Vagina (tissue), 2 donors: ENCODE results near the gene TLCD5. TPM values are rescaled to one million over a fixed set of nuclear protein-coding genes. Genes with fewer than 3 reads are reported as not detected.

Experiments
- DNase-seq, 2 donors: peaks; one replicate each; pipeline ENCODE4 v3.0.0-alpha.2; 2017; ENCODE audit errors: extremely low spot score in 2 of 2
- H3K27ac ChIP-seq: fragments of 200-600 bp; sonication (generic); one replicate; pipeline ENCODE4 v1.5.1; 2019
- H3K27me3 ChIP-seq: fragments of 200-600 bp; sonication (generic); one replicate; pipeline ENCODE4 v1.5.1; 2019
- H3K36me3 ChIP-seq, 2 donors: fragments of 200-600 bp; sonication (generic); one replicate each; pipeline ENCODE4 v1.5.1; 2017 to 2019
- H3K4me1 ChIP-seq: fragments of 200-600 bp; sonication (generic); one replicate; pipeline ENCODE4 v1.5.1; 2019
- H3K4me3 ChIP-seq, 2 donors: fragments of 200-600 bp; sonication (generic); 1 replicate in 1 of 2; 2 replicates in 1 of 2; pipeline ENCODE4 v1.5.1; 2016 to 2019
- H3K9me3 ChIP-seq: fragments of 200-600 bp; sonication (generic); one replicate; pipeline ENCODE4 v1.5.1; 2019
- CTCF ChIP-seq, 3 experiments: fragments of 450-650 bp in 2 of 3; fragments of 200-600 bp in 1 of 3; sonication (generic) in 1 of 3; IDR thresholded peaks; one replicate each; pipeline ENCODE4 v1.5.1; 2017 to 2019; ENCODE audit warnings: antibody characterized with exemption in 3 of 3, mild to moderate bottlenecking in 2 of 3, moderate library complexity in 2 of 3
- POLR2A ChIP-seq, 2 donors: fragments of 450-650 bp; IDR thresholded peaks; one replicate each; pipeline ENCODE4 v1.6.1; 2017; ENCODE audit warnings: antibody characterized with exemption in 2 of 2, mild to moderate bottlenecking in 2 of 2, moderate library complexity in 2 of 2
- POLR2AphosphoS5 ChIP-seq, 2 donors: sonication (generic); formaldehyde crosslinking; IDR thresholded peaks; one replicate each; pipeline ENCODE4 v1.9.0; 2017; ENCODE audit warnings: antibody characterized with exemption in 2 of 2, mild to moderate bottlenecking in 2 of 2, low read depth in 1 of 2; ENCODE audit not compliant: insufficient read depth in 1 of 2
- intact Hi-C: fragments of 100-400 bp; cut with DNase I; formaldehyde crosslinking; loops from one replicate; pipeline ENCODE4 v1.15.1; 2023
- total RNA-seq: library from RNA; depleted of rRNA; stranded (reverse); fragments of >200 nt; gene quantifications from one replicate; pipeline ENCODE4 v1.2.3, GENCODE V29; 2016

TLCD5 gene
- total RNA-seq = 3.7 TPM

- Histone ChIP-seq H3K4me3 (peak within 1 kb of the TSS; percentile 56 to 85), H3K27me3 (no peaks in the 10 kb centered on the region), H3K36me3 (peaks cover 0 to 4% of the 10 kb centered on the region in 2 donors), H3K27ac (peak within 1 kb of the TSS; percentile 89), H3K9me3 (no peaks in the 10 kb centered on the region), H3K4me1 (peaks cover 23% of the 10 kb centered on the region)
- intact Hi-C loops = no loop called here
- DNase-seq = no peak
- TF ChIP-seq POLR2A (IDR thresholded peaks at IDR 0.05) (peak in 1 of 2 donors; percentile 67), CTCF (IDR thresholded peaks at IDR 0.05) (no peak), POLR2AphosphoS5 (IDR thresholded peaks at IDR 0.05; ENCODE audit: insufficient read depth in 1 of 2, low read depth in 1 of 2) (peak in 1 of 2 donors; percentile 49)
Measured at GRCh38 chr11:120324932-120325810, at the start of gene TLCD5. Gene TLCD5 (plus strand): TSS chr11:120325299. CDS start chr11:120327442, 2,143 bp downstream.

GRCh38 chr11:120279502-120279901 lies 45.6 kb upstream of the TLCD5 start:
- no peaks in the 10 kb centered on the region for H3K27me3 ChIP-seq
- H3K36me3 ChIP-seq = no peaks in the 10 kb centered on the region
- H3K4me3 ChIP-seq = no peak overlapping the region
- H3K4me1 ChIP-seq = peaks cover 14% of the 10 kb centered on the region
- intact Hi-C loops = no loop called here
- no peak for DNase-seq
- H3K27ac ChIP-seq = no peak overlapping the region
- TF ChIP-seq POLR2A (IDR thresholded peaks at IDR 0.05) (no peak), CTCF (IDR thresholded peaks at IDR 0.05) (no peak), POLR2AphosphoS5 (IDR thresholded peaks at IDR 0.05; ENCODE audit: insufficient read depth in 1 of 2, low read depth in 1 of 2) (no peak)
- no peaks in the 10 kb centered on the region for H3K9me3 ChIP-seq

GRCh38 chr11:120280600-120281051 lies 44.5 kb upstream of the TLCD5 start:
- no peak for TF ChIP-seq CTCF (IDR thresholded peaks at IDR 0.05)
- TF ChIP-seq POLR2A (IDR thresholded peaks at IDR 0.05) = no peak
- no peak for TF ChIP-seq POLR2AphosphoS5 (IDR thresholded peaks at IDR 0.05; ENCODE audit: insufficient read depth in 1 of 2, low read depth in 1 of 2)
- H3K4me3 ChIP-seq = no peak overlapping the region
- H3K9me3 ChIP-seq = no peaks in the 10 kb centered on the region
- H3K36me3 ChIP-seq = no peaks in the 10 kb centered on the region
- H3K4me1 ChIP-seq = peaks cover 14% of the 10 kb centered on the region
- no peak for DNase-seq
- H3K27ac ChIP-seq = no peak overlapping the region
- no peaks in the 10 kb centered on the region for H3K27me3 ChIP-seq
- intact Hi-C loops = no loop called here

GRCh38 chr11:120281143-120281795 lies 43.8 kb upstream of the TLCD5 start:
- no peak for DNase-seq
- Histone ChIP-seq H3K9me3 (no peaks in the 10 kb centered on the region), H3K27me3 (no peaks in the 10 kb centered on the region), H3K36me3 (no peaks in the 10 kb centered on the region), H3K27ac (no peak overlapping the region), H3K4me3 (no peak overlapping the region), H3K4me1 (peaks cover 14% of the 10 kb centered on the region)
- TF ChIP-seq POLR2AphosphoS5 (IDR thresholded peaks at IDR 0.05; ENCODE audit: insufficient read depth in 1 of 2, low read depth in 1 of 2) = no peak
- TF ChIP-seq CTCF (IDR thresholded peaks at IDR 0.05) = no peak
- TF ChIP-seq POLR2A (IDR thresholded peaks at IDR 0.05) = no peak
- intact Hi-C loops = no loop called here
